ENCODE results near the gene GPC5. TPM values are rescaled to one million over a fixed set of nuclear protein-coding genes. Genes with fewer than 3 reads are reported as not detected.
A peak's percentile ranks its signal among the peaks of the same experiment; 100 is the strongest.

GPC5 gene
- total RNA-seq, 1 experiment from 2014 or later = 0.15 TPM

DNA sequence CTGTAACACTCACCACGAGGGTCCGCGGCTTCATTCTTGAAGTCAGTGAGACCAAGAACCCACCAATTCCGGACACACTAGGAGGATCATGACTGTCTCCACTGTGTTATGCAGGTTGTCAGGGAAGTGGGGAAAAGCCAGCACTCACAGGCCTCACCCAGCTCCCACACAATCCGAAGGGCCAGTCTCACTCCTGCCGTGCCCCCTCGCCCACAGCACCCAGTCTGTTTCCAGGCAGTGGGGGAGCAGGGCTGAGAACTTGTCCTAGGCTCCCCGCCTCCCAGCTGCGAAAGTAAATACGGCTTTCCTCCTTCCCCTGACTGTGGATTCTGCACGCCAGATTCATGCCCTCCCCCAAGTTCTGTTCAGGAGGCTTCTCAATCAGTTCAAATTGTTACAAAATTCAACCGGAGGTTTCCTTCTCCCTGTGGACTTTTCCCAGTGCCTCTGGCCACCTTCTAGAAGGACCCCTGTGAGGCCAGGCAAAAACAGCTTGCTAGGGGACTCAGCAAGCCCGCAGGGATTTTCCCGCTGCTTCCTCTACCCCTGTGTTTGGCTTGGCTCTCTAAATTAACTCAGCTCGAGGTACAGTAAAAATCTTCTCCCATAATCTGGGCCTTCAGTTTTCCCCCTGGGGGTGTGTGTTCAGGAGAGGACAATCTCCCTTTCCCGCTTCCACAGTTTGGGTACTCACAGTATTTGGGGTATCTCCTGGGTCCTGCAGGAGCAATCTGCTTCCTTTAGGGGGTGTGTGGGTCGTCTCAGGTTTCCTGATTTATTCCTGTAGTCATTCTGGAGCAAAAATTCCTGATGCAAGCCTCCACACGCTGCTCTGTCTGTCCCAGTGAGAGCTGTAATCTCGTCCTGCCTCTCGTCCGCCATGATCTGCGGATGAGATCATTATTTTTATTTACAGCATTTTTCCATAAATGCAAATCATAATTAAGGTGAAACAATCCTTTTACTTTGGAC is 899.8 kb downstream of the GPC5 start:
- H3K4me1 ChIP-seq (ENCODE audit: insufficient read depth, low read length) = no peaks in the 10 kb centered on the region; the same call in 1 of the 2 replicates
- no peaks in the 10 kb centered on the region for H4K20me1 ChIP-seq (ENCODE audit: control insufficient read depth, insufficient read depth, insufficient read length)
- H2BK120ac ChIP-seq (ENCODE audit: low read depth, low read length, poor library complexity, severe bottlenecking) = no peak overlapping the region
- H2BK15ac ChIP-seq (ENCODE audit: low read depth, low read length) = no peak overlapping the region
- WGBS (ENCODE audit: extremely low coverage, insufficient read length, low lambda C conversion rate) = no CpG with 5 or more reads among the region's 22 CpGs
- no peaks in the 10 kb centered on the region for H3K79me2 ChIP-seq (ENCODE audit: insufficient read depth, low read length)
- no peak overlapping the region for H4K8ac ChIP-seq (replicated peaks; ENCODE audit: insufficient read length, low read depth, low read length)
- no peak overlapping the region for H2BK5ac ChIP-seq (ENCODE audit: insufficient read length, low read length)
- no peak overlapping the region for H4K91ac ChIP-seq (ENCODE audit: insufficient read length, low read depth, low read length)
- H3K9me3 ChIP-seq (ENCODE audit: control insufficient read depth, low read depth, low read length) = no peaks in the 10 kb centered on the region
- no peaks in the 10 kb centered on the region for H3K27me3 ChIP-seq (ENCODE audit: insufficient read depth, low read length)
- peak; percentile 43 for DNase-seq
- no peak overlapping the region for H2AK5ac ChIP-seq (ENCODE audit: insufficient read length, low read length)
- no peak overlapping the region for H2BK20ac ChIP-seq (ENCODE audit: low read depth, low read length, poor library complexity, severe bottlenecking)
- no peak overlapping the region for H2BK12ac ChIP-seq (ENCODE audit: insufficient read length, low read depth, low read length)
- H3K4me2 ChIP-seq (ENCODE audit: insufficient read depth, insufficient read length, low read length) = no peak overlapping the region
- H4K5ac ChIP-seq (ENCODE audit: insufficient read length, low read depth, low read length) = no peak overlapping the region
- H3K56ac ChIP-seq (ENCODE audit: insufficient read length, low read depth, low read length) = no peak overlapping the region
- H3T11ph ChIP-seq (ENCODE audit: low read length) = no peak overlapping the region
- H3K14ac ChIP-seq (ENCODE audit: insufficient read depth, low read length) = no peak overlapping the region
- H3K4ac ChIP-seq (ENCODE audit: low read depth, low read length) = no peak overlapping the region
- H3K27me3 Mint-ChIP-seq (ENCODE audit: low read depth) = 0 out of 2 replicates have a peak, but pooled peaks cover 1% of the 10 kb centered on the region
- no peak overlapping the region for H2AFZ ChIP-seq (ENCODE audit: low read length)
- peaks cover 0 to 2% (median 0%) of the 10 kb centered on the region in 3 experiments; a peak in 2 of 7 replicates for H3K36me3 Mint-ChIP-seq (ENCODE audit: insufficient read depth in 1 of 3, low read depth in 3 of 3)
- H3K4me1 Mint-ChIP-seq = peaks cover 14 to 19% of the 10 kb centered on the region in 2 experiments
- peak overlapping the region in 2 of 3 experiments; percentile 29 to 83; a peak in 5 of 7 replicates for H3K27ac Mint-ChIP-seq
- no peaks in the 10 kb centered on the region for H3K23me2 ChIP-seq (ENCODE audit: insufficient read length, low read depth, low read length, poor library complexity, severe bottlenecking)
- H3K79me1 ChIP-seq (ENCODE audit: insufficient read depth, low read depth, low read length, poor library complexity, severe bottlenecking) = no peaks in the 10 kb centered on the region
- H3K23ac ChIP-seq (ENCODE audit: insufficient read length, low read depth, low read length) = no peak overlapping the region
- no peak overlapping the region for H3K27ac ChIP-seq (ENCODE audit: insufficient read length, low read depth, low read length)
- H3K9ac ChIP-seq (ENCODE audit: extremely low read depth, insufficient read length, low read length) = no peak overlapping the region
- no peak overlapping the region for H3K18ac ChIP-seq (ENCODE audit: insufficient read length, low read depth, low read length)
- TF ChIP-seq, protein P1, sequence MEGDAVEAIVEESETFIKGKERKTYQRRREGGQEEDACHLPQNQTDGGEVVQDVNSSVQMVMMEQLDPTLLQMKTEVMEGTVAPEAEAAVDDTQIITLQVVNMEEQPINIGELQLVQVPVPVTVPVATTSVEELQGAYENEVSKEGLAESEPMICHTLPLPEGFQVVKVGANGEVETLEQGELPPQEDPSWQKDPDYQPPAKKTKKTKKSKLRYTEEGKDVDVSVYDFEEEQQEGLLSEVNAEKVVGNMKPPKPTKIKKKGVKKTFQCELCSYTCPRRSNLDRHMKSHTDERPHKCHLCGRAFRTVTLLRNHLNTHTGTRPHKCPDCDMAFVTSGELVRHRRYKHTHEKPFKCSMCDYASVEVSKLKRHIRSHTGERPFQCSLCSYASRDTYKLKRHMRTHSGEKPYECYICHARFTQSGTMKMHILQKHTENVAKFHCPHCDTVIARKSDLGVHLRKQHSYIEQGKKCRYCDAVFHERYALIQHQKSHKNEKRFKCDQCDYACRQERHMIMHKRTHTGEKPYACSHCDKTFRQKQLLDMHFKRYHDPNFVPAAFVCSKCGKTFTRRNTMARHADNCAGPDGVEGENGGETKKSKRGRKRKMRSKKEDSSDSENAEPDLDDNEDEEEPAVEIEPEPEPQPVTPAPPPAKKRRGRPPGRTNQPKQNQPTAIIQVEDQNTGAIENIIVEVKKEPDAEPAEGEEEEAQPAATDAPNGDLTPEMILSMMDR (conservative IDR thresholded peaks at IDR 0.05) = peak; percentile 25; the same call in 2 of the 3 replicates
- H3K4me3 Mint-ChIP-seq = no peak overlapping the region
- peaks cover 0 to 10% of the 10 kb centered on the region in 2 experiments; a peak in 2 of 5 replicates for H3K9me3 Mint-ChIP-seq

Data from H9 (cell line).